A673 (cell line): ENCODE measurements around the gene ATG4A. TPM values are rescaled to one million over a fixed set of nuclear protein-coding genes. Genes with fewer than 3 reads are reported as not detected.
A peak's percentile ranks its signal among the peaks of the same experiment; 100 is the strongest.

ENCODE experiments used
- BruUV-seq: library from RNA; stranded (reverse); fragments of 400-500 nt; replicated peaks from 2 replicates; lab custom pipeline; 2021; lab: Mats Ljungman, UMichigan
- CTCF ChIA-PET: fragments of 300-600 bp; sonication (Branson Sonifier 250); formaldehyde crosslinking; loops from one replicate; lab custom pipeline; 2022; ENCODE audit warnings: antibody characterized with exemption; lab: Charles Lee
- POLR2A ChIA-PET: fragments of 300-600 bp; sonication (Branson Sonifier 250); formaldehyde crosslinking; loops from one replicate; lab custom pipeline; 2022; ENCODE audit warnings: antibody characterized with exemption; ENCODE audit not compliant: low non-redundant PET; lab: Charles Lee
- DNase-seq: peaks from one replicate; pipeline ENCODE4 v3.0.0-alpha.2; 2015; ENCODE audit warnings: low spot score
- H3K27ac ChIP-seq: fragments of 200-600 bp; sonication (generic); 2 replicates; pipeline ENCODE4 v1.5.1; 2016; ENCODE audit warnings: mixed run types, low read depth, mild to moderate bottlenecking, mixed read lengths, antibody characterized with exemption, low read length; ENCODE audit not compliant: poor library complexity, severe bottlenecking
- H3K27me3 ChIP-seq: fragments of 200-600 bp; sonication (generic); replicated peaks from 2 replicates; pipeline ENCODE4 v1.6.1; 2017; ENCODE audit warnings: mixed run types, low read depth, mild to moderate bottlenecking, mixed read lengths, antibody characterized with exemption, low read length; ENCODE audit not compliant: insufficient read depth, poor library complexity
- H3K36me3 ChIP-seq: fragments of 200-600 bp; sonication (generic); 2 replicates; pipeline ENCODE4 v1.6.1; 2016; ENCODE audit warnings: mixed run types, mild to moderate bottlenecking, mixed read lengths, antibody characterized with exemption, low read length; ENCODE audit not compliant: insufficient read depth, poor library complexity, severe bottlenecking
- H3K4me1 ChIP-seq: fragments of 200-600 bp; sonication (generic); 2 replicates; pipeline ENCODE4 v1.6.1; 2017; ENCODE audit warnings: mixed run types, mild to moderate bottlenecking, mixed read lengths, antibody characterized with exemption, low read length; ENCODE audit not compliant: insufficient read depth, poor library complexity, severe bottlenecking
- H3K4me3 ChIP-seq: fragments of 200-600 bp; sonication (generic); 2 replicates; pipeline ENCODE4 v1.5.1; 2016; ENCODE audit warnings: low read depth, mixed run types, mild to moderate bottlenecking, mixed read lengths, low read length; ENCODE audit not compliant: poor library complexity, severe bottlenecking
- H3K9me3 ChIP-seq: fragments of 200-600 bp; sonication (generic); 2 replicates; pipeline ENCODE4 v1.6.1; 2016; ENCODE audit warnings: mixed run types, low read depth, mild to moderate bottlenecking, mixed read lengths, antibody characterized with exemption, low read length; ENCODE audit not compliant: poor library complexity, severe bottlenecking
- EZH2 ChIP-seq: fragments of 200-600 bp; sonication (generic); IDR thresholded peaks from 2 replicates; pipeline ENCODE4 v1.6.1; 2017; ENCODE audit warnings: borderline replicate concordance, low read depth, mild to moderate bottlenecking, mixed read lengths, antibody characterized with exemption, low read length; ENCODE audit not compliant: poor library complexity, severe bottlenecking
- intact Hi-C: fragments of 100-400 bp; cut with micrococcal nuclease; formaldehyde crosslinking; loops from one replicate; pipeline ENCODE4 v1.10.0; 2022; ENCODE audit not compliant: unreplicated experiment
- total RNA-seq: library from RNA; stranded (reverse); gene quantifications from 2 replicates; pipeline ENCODE4 v1.2.3, GENCODE V29; 2021
- TF ChIP-seq, protein P1 (sequence below): fragments of 300-800, 200-600 bp; sonication (generic); conservative IDR thresholded peaks from 2 replicates; pipeline ENCODE4 v1.5.1; 2017; ENCODE audit warnings: low read depth, mild to moderate bottlenecking, antibody characterized with exemption, low read length, moderate library complexity, mixed read lengths

The ATG4A gene
- total RNA-seq, 1 experiment from 2014 or later, result 4.8 TPM

DNA sequence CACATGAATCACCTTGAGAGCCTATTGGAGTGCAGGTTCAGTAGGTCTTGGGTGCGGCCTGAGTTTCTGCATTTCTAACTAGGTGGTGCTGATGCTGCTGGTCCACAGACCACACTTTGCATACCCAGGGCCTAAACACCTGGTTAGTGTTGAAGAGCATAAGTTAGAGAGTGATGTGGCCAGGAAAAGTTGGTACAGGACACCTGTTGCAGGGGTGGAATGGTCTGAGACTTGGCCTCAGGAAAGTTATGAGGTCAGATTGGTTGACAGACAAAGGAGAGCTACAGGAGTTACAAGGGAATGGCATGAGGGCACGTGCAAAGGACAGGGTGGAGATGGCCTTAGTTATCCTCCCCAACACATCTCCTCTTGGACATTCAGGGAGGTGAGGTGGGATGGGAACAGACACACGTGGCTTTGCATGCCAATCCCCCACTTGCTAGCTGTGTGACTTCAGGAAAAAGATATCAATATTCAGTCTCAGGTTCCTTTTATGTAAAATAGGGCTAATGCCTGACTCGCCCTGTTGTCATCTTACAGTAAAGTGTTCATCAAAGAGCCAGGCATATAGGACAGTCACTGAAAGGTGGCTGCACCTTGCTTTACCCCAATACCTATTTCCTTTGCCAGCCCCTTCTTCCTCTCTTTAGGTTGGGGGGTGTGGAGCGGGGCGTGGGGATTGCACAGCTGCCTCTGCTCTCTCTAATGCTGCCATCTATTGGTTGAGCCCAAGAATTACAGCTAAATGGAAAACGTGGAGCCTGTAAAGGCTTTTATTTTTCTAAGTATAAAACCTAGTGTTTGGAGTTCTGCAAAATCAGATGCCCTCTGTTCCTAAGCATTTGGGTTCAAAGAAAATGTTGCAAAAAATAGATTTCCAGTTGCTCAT is 47.5 kb downstream of the ATG4A start:
- Histone ChIP-seq H3K9me3 (no peaks in the 10 kb centered on the region), H3K27me3 (no peaks in the 10 kb centered on the region), H3K4me3 (no peak overlapping the region), H3K27ac (no peak overlapping the region), H3K36me3 (no peaks in the 10 kb centered on the region), H3K4me1 (no peaks in the 10 kb centered on the region)
- BruUV-seq, result no TSS peak
- ChIA-PET POLR2A (no interaction called here), CTCF (no interaction called here)
- peak; percentile 12 for DNase-seq
- intact Hi-C loops, result no loop called here
- no peak for TF ChIP-seq EZH2
- TF ChIP-seq, protein P1, sequence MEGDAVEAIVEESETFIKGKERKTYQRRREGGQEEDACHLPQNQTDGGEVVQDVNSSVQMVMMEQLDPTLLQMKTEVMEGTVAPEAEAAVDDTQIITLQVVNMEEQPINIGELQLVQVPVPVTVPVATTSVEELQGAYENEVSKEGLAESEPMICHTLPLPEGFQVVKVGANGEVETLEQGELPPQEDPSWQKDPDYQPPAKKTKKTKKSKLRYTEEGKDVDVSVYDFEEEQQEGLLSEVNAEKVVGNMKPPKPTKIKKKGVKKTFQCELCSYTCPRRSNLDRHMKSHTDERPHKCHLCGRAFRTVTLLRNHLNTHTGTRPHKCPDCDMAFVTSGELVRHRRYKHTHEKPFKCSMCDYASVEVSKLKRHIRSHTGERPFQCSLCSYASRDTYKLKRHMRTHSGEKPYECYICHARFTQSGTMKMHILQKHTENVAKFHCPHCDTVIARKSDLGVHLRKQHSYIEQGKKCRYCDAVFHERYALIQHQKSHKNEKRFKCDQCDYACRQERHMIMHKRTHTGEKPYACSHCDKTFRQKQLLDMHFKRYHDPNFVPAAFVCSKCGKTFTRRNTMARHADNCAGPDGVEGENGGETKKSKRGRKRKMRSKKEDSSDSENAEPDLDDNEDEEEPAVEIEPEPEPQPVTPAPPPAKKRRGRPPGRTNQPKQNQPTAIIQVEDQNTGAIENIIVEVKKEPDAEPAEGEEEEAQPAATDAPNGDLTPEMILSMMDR, result peak; percentile 66

GRCh38 chrX:108148524-108148923 is 56.9 kb downstream of the ATG4A start:
- TF ChIP-seq EZH2, result no peak
- TF ChIP-seq, protein P1, result no peak
- intact Hi-C loops, result no loop called here
- H3K4me1 ChIP-seq, result no peaks in the 10 kb centered on the region
- no peaks in the 10 kb centered on the region for H3K36me3 ChIP-seq
- no peak for DNase-seq
- H3K4me3 ChIP-seq, result no peak overlapping the region
- POLR2A ChIA-PET, result no interaction called here
- CTCF ChIA-PET, result no interaction called here
- H3K27me3 ChIP-seq, result no peaks in the 10 kb centered on the region
- no peak overlapping the region for H3K27ac ChIP-seq
- H3K9me3 ChIP-seq, result no peaks in the 10 kb centered on the region
- BruUV-seq, result no TSS peak

DNA sequence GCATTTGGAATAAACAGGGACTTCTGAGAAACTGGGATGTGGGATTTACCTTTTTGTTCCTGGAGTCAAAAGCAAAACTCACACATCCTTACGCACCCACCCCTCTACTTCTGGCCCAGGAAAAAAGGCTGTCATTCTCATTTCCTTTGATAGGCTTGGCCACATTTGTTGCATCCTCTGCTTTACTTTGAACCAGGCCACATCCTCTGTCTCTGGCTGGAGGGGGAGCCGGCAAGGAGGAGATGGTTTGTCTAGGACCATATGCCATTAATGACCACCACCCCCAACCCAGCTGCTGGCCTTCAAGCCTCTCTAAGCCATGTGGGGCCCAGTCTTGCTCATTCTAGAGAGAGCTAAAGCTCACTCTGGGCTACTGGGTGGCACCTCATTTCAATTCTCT is 64.5 kb downstream of the ATG4A start:
- POLR2A ChIA-PET, result no interaction called here
- CTCF ChIA-PET, result no interaction called here
- no peaks in the 10 kb centered on the region for H3K4me1 ChIP-seq
- DNase-seq, result no peak
- no peak overlapping the region for H3K4me3 ChIP-seq
- no peaks in the 10 kb centered on the region for H3K36me3 ChIP-seq
- no TSS peak for BruUV-seq
- no peak for TF ChIP-seq EZH2
- TF ChIP-seq, protein P1, result no peak
- H3K27ac ChIP-seq, result no peak overlapping the region
- H3K9me3 ChIP-seq, result no peaks in the 10 kb centered on the region
- no peaks in the 10 kb centered on the region for H3K27me3 ChIP-seq
- intact Hi-C loops, result no loop called here
